Heart right ventricle (tissue), 16 donors: ENCODE results near the gene RPS6KA2. TPM values are rescaled to one million over a fixed set of nuclear protein-coding genes. Genes with fewer than 3 reads are reported as not detected.
A peak's percentile ranks its signal among the peaks of the same experiment; 100 is the strongest.

Experiments used
- ATAC-seq, 8 donors: fragments of 200-7000 bp; cut with Tn5 transposase; one replicate each; pipeline ENCODE4 v1.9.1; 2020; ENCODE audit warnings: mild to moderate bottlenecking in 8 of 8, moderate library complexity in 8 of 8, moderate number of reproducible peaks in 1 of 8
- DNase-seq, 2 donors: peaks; one replicate each; pipeline ENCODE4 v3.0.0-alpha.2; 2020
- H3K27ac ChIP-seq, 10 donors: fragments of 200-600 bp; sonication (generic) in 2 of 10; one replicate each; pipeline versions ENCODE4 v1.5.0 to v1.8.0; 2020 to 2022; ENCODE audit warnings: mild to moderate bottlenecking in 3 of 10
- H3K27me3 ChIP-seq, 7 donors: fragments of 200-600 bp; one replicate each; pipeline ENCODE4 v1.8.0; 2021 to 2022; ENCODE audit warnings: mild to moderate bottlenecking in 2 of 7
- H3K36me3 ChIP-seq, 9 donors: fragments of 200-600 bp; sonication (generic) in 1 of 9; one replicate each; pipeline versions ENCODE4 v1.5.0 to v1.8.0; 2020 to 2022; ENCODE audit warnings: mild to moderate bottlenecking in 2 of 9
- H3K4me1 ChIP-seq, 9 donors: fragments of 200-600 bp; sonication (generic) in 1 of 9; one replicate each; pipeline versions ENCODE4 v1.5.0 to v1.8.0; 2020 to 2022; ENCODE audit warnings: mild to moderate bottlenecking in 4 of 9
- H3K4me3 ChIP-seq, 10 donors: fragments of 200-600 bp; sonication (generic) in 2 of 10; one replicate each; pipeline versions ENCODE4 v1.5.0 to v1.8.0; 2020 to 2022; ENCODE audit warnings: mild to moderate bottlenecking in 7 of 10, moderate library complexity in 2 of 10
- H3K9me3 ChIP-seq, 11 donors: fragments of 200-600 bp in 10 of 11; sonication (generic) in 2 of 11; one replicate each; pipeline versions ENCODE4 v1.5.0 to v1.8.0; 2013 to 2022; ENCODE audit warnings: mild to moderate bottlenecking in 2 of 11, control low read depth in 1 of 11, moderate library complexity in 1 of 11
- WGBS, 2 donors: extraction: QIAGEN DNeasy Blood & Tissue Kit; methylation state at CpG; one replicate each; pipeline ENCODE4 v1.1.7; 2013; ENCODE audit warnings: inconsistent platforms in 1 of 2; 5-methylcytosine and 5-hydroxymethylcytosine counted together
- intact Hi-C, 10 donors: fragments of 100-400 bp; cut with DNase I; formaldehyde crosslinking; loops; one replicate each; pipeline versions ENCODE4 v1.11.1 to v1.14.2; 2022
- polyA plus RNA-seq, 2 donors: library from polyadenylated mRNA; stranded (reverse); fragments of 200-250 nt; gene quantifications; one replicate each; pipeline ENCODE4 v1.2.3, GENCODE V29; 2013
- total RNA-seq, 10 donors: library from RNA; stranded (reverse); fragmentation: NEBNext Ultra II Directional in 3 of 10; extraction: Animal tissue kit (Norgen Biotek cat#: 25700) in 3 of 10; gene quantifications; one replicate each; pipeline versions ENCODE4 v1.2.1 to v1.2.4, GENCODE V29; 2021 to 2023
- TF ChIP-seq, protein P1 (sequence below), 9 donors: fragments of 200-600 bp; sonication (generic) in 2 of 9; IDR thresholded peaks; one replicate each; pipeline versions ENCODE4 v1.5.0 to v1.8.0; 2021 to 2022; ENCODE audit warnings: antibody characterized with exemption in 9 of 9, mild to moderate bottlenecking in 5 of 9, moderate library complexity in 1 of 9
- donor health status: Arrhythmogenic right ventricular cardiomyopathy.
- donor health status: ischemic (EF 13 %, LVEDD 7.1; RV severe dilation, severe dysfunction).
- donor health status: healthy with polysubstance abuse.
- donor health status: DM: no; HTN: yes; CAD: no.
- donor health status: DM: no; HTN: no; CAD: no.
- donor health status: ischemic (EF 25% LVEDD 6.9; RV normal size, moderate dysfunction).
- donor health status: ischemic (EF 25% LVEDD 5.7; RV mildly dilated, moderate dysfunction).
- donor health status: healthy.
- donor health status: DM: yes; HTN: yes; CAD: no.
- donor health status: Ischemic cardiomyopathy.
- donor health status: ischemic (EF 35%, LVEDD 5.7; RV mildly dilated, moderate dysfunction).
- donor health status: nonischemic (EF 11% LVEDD 7.7; RV severe dilation, severe dysfunction).
- donor health status: DM: yes; HTN: yes; CAD: no.
- donor health status: PGD.
- donor health status: ischemic (EF 29% LVEDD 5.4; RV normal size, mild dysfunction).
- donor health status: nonischemic (EF 23%, LVEDD 6.1; RV moderate dilation, normal function).

RPS6KA2 gene
- total and polyA plus RNA-seq, 12 donors, result 20.3 to 91.4 (median 73.7) TPM

DNA sequence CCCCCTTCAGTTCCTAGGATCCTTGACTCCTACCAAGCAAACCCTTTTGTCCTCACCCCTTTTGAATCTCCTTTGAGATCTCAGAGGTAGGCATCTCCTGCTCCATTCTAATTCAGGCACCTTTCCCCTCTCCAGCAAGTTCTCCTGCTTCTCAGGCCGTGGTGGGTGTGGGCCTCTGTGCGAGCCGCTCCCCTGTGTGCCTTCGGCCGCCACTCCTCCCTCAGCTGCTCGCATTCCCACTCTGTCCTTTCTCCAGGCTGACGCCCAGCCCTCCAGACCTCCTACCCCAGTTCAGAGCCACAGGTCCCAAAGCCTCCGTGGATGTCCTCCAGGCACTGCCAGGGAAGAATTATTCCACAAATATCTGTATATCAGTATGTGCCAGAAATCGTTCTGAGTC lies 19.7 kb upstream of the RPS6KA2 start:
- intact Hi-C loops, result no loop called here
- ATAC-seq, result no peak
- H3K4me1 ChIP-seq, result peaks cover 0 to 3% (median 0%) of the 10 kb centered on the region in 9 donors
- no peak overlapping the region for H3K27ac ChIP-seq
- H3K9me3 ChIP-seq, result peaks cover 0 to 21% (median 5%) of the 10 kb centered on the region in 11 donors
- H3K27me3 ChIP-seq, result peaks cover 0 to 3% (median 0%) of the 10 kb centered on the region in 7 donors
- DNase-seq, result no peak
- H3K36me3 ChIP-seq, result no peaks in the 10 kb centered on the region
- TF ChIP-seq, protein P1, sequence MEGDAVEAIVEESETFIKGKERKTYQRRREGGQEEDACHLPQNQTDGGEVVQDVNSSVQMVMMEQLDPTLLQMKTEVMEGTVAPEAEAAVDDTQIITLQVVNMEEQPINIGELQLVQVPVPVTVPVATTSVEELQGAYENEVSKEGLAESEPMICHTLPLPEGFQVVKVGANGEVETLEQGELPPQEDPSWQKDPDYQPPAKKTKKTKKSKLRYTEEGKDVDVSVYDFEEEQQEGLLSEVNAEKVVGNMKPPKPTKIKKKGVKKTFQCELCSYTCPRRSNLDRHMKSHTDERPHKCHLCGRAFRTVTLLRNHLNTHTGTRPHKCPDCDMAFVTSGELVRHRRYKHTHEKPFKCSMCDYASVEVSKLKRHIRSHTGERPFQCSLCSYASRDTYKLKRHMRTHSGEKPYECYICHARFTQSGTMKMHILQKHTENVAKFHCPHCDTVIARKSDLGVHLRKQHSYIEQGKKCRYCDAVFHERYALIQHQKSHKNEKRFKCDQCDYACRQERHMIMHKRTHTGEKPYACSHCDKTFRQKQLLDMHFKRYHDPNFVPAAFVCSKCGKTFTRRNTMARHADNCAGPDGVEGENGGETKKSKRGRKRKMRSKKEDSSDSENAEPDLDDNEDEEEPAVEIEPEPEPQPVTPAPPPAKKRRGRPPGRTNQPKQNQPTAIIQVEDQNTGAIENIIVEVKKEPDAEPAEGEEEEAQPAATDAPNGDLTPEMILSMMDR (IDR thresholded peaks at IDR 0.05), result no peak
- H3K4me3 ChIP-seq, result no peak overlapping the region
- 93 to 96% methylated on average over 9 of the region's 9 CpGs for WGBS, 2 donors

DNA sequence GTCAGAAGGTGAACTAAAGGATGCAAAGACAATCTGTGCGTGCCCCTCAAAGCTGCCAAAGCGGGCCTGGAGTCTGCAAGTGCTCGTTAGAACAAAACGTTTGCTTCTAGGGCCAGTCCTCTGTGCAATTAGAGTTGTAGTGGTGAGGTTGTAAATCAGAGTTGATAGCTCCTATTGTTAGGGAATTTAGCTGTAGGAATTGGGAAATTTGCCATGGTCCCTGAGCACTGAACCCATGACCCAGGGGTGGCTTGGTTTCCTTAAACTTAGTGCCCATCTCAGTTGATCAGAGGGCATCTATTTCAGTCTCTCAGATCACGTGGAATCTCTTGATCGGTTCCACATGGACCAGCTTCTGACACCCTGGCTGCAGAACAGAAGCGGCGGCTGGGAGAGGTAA lies 18.8 kb upstream of the RPS6KA2 start:
- DNase-seq (no peak), ATAC-seq (no peak)
- TF ChIP-seq, protein P1 (IDR thresholded peaks at IDR 0.05), result no peak
- H3K36me3 ChIP-seq, result no peaks in the 10 kb centered on the region
- H3K4me1 ChIP-seq, result peaks cover 0 to 6% (median 2%) of the 10 kb centered on the region in 9 donors
- no peak overlapping the region for H3K4me3 ChIP-seq
- no peak overlapping the region for H3K27ac ChIP-seq
- peaks cover 0 to 3% (median 0%) of the 10 kb centered on the region in 7 donors for H3K27me3 ChIP-seq
- intact Hi-C loops, result no loop called here
- peaks cover 0 to 21% (median 5%) of the 10 kb centered on the region in 11 donors for H3K9me3 ChIP-seq
- 93 to 95% methylated on average over 8 of the region's 8 CpGs for WGBS, 2 donors

DNA sequence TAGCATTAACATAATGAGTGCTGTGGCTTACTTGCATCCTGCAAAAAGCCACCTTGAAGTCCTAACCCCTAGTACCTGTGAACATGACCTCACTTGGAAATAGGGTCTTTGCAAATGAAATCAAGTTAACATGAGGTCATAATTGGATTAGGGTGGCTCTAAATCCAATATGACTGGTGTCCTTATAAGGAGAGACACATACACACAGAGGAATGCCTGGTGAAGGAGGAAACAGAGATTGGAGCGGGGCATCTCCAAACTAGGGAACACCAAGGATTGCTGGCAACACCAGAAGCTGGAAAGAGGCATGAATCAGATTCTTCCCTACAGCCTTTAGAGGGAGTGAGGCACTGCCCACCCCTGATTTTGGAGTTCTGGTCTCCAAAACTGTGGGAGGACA lies 17.6 kb upstream of the RPS6KA2 start:
- Histone ChIP-seq H3K36me3 (no peaks in the 10 kb centered on the region), H3K9me3 (peaks cover 0 to 21% (median 5%) of the 10 kb centered on the region in 11 donors), H3K27ac (peak overlapping the region in 1 of 10 donors; percentile 14), H3K4me3 (no peak overlapping the region), H3K27me3 (peaks cover 0 to 12% (median 0%) of the 10 kb centered on the region in 7 donors), H3K4me1 (peaks cover 0 to 19% (median 13%) of the 10 kb centered on the region in 9 donors)
- no peak for ATAC-seq
- TF ChIP-seq, protein P1 (IDR thresholded peaks at IDR 0.05), result no peak
- WGBS, 2 donors, result 93 to 100% methylated on average over 1 of the region's 1 CpG
- DNase-seq, result no peak
- intact Hi-C loops, result no loop called here

DNA sequence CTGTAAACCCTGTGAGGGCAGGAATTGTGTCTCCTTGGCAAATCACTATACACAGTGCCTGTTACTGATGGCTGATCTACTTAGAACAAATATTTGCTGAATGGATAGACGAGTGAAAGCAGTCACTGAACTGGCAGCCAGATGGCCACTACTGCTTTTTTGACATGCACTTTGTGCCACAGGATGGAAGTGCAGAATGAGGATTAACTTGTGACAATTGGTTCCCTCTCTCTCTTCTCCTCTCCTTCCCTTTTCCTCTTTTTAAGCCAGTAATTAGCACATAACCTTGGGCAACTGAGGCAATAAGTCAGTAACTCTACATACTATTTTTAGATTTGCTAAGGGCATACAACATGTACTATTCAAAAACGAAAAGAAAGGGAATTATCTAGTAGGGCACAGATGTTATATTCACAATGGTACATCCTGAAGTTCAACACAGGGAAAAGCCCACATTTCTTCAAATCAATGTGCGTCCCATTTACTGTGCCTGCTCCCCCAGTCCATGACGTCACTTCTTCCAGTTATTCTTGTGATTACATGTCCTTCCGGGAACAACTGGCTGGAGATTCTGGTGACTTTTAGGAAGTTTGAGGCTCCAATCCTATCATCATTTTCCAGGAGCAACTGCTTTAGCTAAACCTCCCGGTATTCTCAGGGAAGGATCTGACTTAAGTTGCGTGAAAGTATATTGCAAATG lies 17.0 kb upstream of the RPS6KA2 start:
- ATAC-seq, result peak in 5 of 8 donors; percentile 33 to 51 (median 46)

More for the DNA sequence above, 17.0 kb upstream of the RPS6KA2 start:
- no peak for DNase-seq
- H3K4me1 ChIP-seq, result peaks cover 0 to 24% (median 19%) of the 10 kb centered on the region in 9 donors
- peaks cover 0 to 21% (median 5%) of the 10 kb centered on the region in 11 donors for H3K9me3 ChIP-seq
- intact Hi-C loops, result no loop called here
- WGBS, 2 donors, result 65% methylated on average over 7 of the region's 7 CpGs
- peaks cover 0 to 19% (median 0%) of the 10 kb centered on the region in 7 donors for H3K27me3 ChIP-seq
- no peak overlapping the region for H3K4me3 ChIP-seq
- no peaks in the 10 kb centered on the region for H3K36me3 ChIP-seq
- peak overlapping the region in 5 of 10 donors; percentile 5 to 61 (median 14) for H3K27ac ChIP-seq
- TF ChIP-seq, protein P1 (IDR thresholded peaks at IDR 0.05), result no peak
